ENCODE results near the gene RBM24. TPM values are rescaled to one million over a fixed set of nuclear protein-coding genes. Genes with fewer than 3 reads are reported as not detected.

Gene RBM24
- total RNA-seq, result 0.85 and 3.3 TPM in 2 replicates

DNA sequence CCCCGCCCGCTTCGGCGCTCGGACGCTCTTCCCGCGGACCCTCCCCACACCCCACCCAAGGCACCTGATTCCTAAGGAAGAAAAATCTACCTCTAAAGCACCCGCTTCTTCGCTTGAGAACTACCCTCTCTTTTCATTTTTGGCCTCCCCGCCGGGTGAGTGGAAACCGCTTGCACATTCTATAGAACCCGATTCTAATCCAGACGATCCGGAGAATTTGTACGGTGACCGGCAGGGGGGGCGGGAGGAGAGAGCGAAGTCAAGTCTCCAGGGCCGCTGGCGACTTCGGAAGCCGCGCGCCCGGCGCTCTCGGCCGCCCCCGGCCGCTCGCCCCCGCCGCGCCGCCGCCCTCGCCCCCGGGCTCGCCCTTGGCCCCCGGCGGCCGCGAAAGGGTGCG lies at the start of gene RBM24:
TSS of gene RBM24 (plus strand) at position 262 of the 397 bp plus-strand sequence. CDS start 221 bp downstream, outside the sequence.

Other genes with a start within 250 kb of the RBM24 start
- gene STMND1, start 179.3 kb upstream of the RBM24 start, total RNA-seq, result not detected in 2 replicates
- gene CAP2, start 112.2 kb downstream of the RBM24 start, total RNA-seq, result 1.3 and 5.0 TPM in 2 replicates